ENCODE results near the gene CYP27B1.

CYP27B1 gene

DNA sequence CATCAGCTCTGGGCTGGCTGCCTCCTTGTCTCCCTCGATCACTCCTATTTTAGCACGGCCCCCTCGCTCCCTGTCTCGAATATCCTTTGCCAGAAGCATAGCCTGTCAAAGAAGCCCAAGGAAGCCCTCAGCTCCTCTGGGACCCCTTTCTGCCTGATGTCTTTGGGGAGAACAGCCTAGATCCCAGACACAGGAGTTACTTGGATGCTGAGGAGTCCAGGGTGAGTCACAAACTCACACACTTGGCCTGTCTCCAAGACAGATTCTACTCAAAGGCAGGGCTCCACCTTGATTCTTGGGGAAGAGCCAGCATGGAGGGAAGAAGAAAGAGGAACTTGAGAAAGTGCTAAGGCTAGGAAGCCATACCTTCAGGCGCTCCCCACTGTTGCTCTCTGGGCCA, 43.6 kb upstream of the CYP27B1 start:
- Histone ChIP-seq H3K79me2 (ENCODE audit: low read length) (no peaks in the 10 kb centered on the region), H3K36me3 (replicated peaks; ENCODE audit: insufficient read depth, low read length) (no peaks in the 10 kb centered on the region), H3K4me2 (ENCODE audit: low read depth, low read length) (no peak overlapping the region), H4K20me1 (ENCODE audit: insufficient read depth, low read length) (no peaks in the 10 kb centered on the region), H3K4me1 (ENCODE audit: low read length) (no peaks in the 10 kb centered on the region), H2AFZ (ENCODE audit: low read length) (no peak overlapping the region), H3K27me3 (replicated peaks; ENCODE audit: insufficient read depth, low read length) (no peaks in the 10 kb centered on the region), H3K9me2 (replicated peaks; ENCODE audit: insufficient read depth, low read length) (no peaks in the 10 kb centered on the region), H3K27ac (ENCODE audit: low read length) (no peak overlapping the region), H3K9me3 (replicated peaks; ENCODE audit: insufficient read depth, low read length) (no peaks in the 10 kb centered on the region), H3K9ac (ENCODE audit: low read length) (no peak overlapping the region), H3K4me3 (ENCODE audit: low read length) (no peak overlapping the region), H3F3A (ENCODE audit: insufficient read depth, low read length) (no peaks in the 10 kb centered on the region)
- DNase-seq, result no peak
- no peak for TF ChIP-seq EZH2phosphoT487 (IDR thresholded peaks at IDR 0.05; ENCODE audit: low read length)
- TF ChIP-seq, protein P1, sequence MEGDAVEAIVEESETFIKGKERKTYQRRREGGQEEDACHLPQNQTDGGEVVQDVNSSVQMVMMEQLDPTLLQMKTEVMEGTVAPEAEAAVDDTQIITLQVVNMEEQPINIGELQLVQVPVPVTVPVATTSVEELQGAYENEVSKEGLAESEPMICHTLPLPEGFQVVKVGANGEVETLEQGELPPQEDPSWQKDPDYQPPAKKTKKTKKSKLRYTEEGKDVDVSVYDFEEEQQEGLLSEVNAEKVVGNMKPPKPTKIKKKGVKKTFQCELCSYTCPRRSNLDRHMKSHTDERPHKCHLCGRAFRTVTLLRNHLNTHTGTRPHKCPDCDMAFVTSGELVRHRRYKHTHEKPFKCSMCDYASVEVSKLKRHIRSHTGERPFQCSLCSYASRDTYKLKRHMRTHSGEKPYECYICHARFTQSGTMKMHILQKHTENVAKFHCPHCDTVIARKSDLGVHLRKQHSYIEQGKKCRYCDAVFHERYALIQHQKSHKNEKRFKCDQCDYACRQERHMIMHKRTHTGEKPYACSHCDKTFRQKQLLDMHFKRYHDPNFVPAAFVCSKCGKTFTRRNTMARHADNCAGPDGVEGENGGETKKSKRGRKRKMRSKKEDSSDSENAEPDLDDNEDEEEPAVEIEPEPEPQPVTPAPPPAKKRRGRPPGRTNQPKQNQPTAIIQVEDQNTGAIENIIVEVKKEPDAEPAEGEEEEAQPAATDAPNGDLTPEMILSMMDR (IDR thresholded peaks at IDR 0.05; ENCODE audit: low read length), result no peak
- no peak for TF ChIP-seq EZH2 (optimal IDR thresholded peaks at IDR 0.05; ENCODE audit: low read depth, low read length)

DNA sequence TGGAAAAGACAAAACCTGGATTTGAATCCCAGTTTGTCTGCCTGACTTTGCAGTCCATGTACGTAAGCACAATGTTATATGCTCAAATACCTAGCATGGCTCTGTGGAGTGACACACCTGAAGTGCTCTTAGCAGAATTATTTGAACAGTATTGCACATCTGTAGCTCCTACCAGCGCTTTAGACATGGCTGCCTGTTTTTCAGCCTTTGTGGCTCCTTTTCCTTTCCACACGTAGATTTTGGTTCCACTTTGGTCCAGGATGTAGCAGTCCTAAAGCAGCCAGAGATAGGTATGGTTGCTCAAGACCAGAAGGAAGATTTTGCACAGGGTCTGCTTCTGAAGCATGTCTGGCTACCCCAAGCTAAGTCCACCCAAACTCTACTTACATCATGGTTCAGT, 42.5 kb upstream of the CYP27B1 start:
- Histone ChIP-seq H3K27me3 (replicated peaks; ENCODE audit: insufficient read depth, low read length) (no peaks in the 10 kb centered on the region), H3K4me2 (ENCODE audit: low read depth, low read length) (no peak overlapping the region), H3K27ac (ENCODE audit: low read length) (no peak overlapping the region), H2AFZ (ENCODE audit: low read length) (no peak overlapping the region), H3K79me2 (ENCODE audit: low read length) (no peaks in the 10 kb centered on the region), H3K4me1 (ENCODE audit: low read length) (no peaks in the 10 kb centered on the region), H3K9me2 (replicated peaks; ENCODE audit: insufficient read depth, low read length) (no peaks in the 10 kb centered on the region), H3K36me3 (replicated peaks; ENCODE audit: insufficient read depth, low read length) (no peaks in the 10 kb centered on the region), H4K20me1 (ENCODE audit: insufficient read depth, low read length) (no peaks in the 10 kb centered on the region), H3F3A (ENCODE audit: insufficient read depth, low read length) (no peaks in the 10 kb centered on the region), H3K9ac (ENCODE audit: low read length) (no peak overlapping the region), H3K4me3 (ENCODE audit: low read length) (no peak overlapping the region), H3K9me3 (replicated peaks; ENCODE audit: insufficient read depth, low read length) (no peaks in the 10 kb centered on the region)
- TF ChIP-seq, protein P1 (IDR thresholded peaks at IDR 0.05; ENCODE audit: low read length), result no peak
- TF ChIP-seq EZH2phosphoT487 (IDR thresholded peaks at IDR 0.05; ENCODE audit: low read length), result no peak
- TF ChIP-seq EZH2 (optimal IDR thresholded peaks at IDR 0.05; ENCODE audit: low read depth, low read length), result no peak
- no peak for DNase-seq

DNA sequence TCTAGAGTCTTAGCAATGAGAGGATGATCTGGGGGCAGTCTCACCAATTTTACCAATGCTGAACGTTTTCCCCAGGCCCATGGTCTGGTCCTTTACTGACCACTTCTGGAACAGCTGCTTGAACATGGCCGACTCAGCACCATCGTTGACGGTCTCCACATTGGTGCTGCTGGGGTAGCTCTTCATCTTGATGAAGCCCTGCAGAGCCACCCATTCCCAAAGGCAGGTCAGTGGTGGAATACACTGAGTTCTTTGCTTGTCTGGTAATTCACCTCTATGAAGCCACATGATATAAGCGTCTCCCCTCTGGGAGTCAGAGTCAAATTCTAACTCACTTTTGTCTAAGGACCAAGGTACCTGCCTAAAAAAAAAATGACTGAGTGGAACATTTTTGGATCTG, 41.5 kb upstream of the CYP27B1 start:
- Histone ChIP-seq H3K9me2 (replicated peaks; ENCODE audit: insufficient read depth, low read length) (no peaks in the 10 kb centered on the region), H3K79me2 (ENCODE audit: low read length) (no peaks in the 10 kb centered on the region), H4K20me1 (ENCODE audit: insufficient read depth, low read length) (no peaks in the 10 kb centered on the region), H3K27me3 (replicated peaks; ENCODE audit: insufficient read depth, low read length) (no peaks in the 10 kb centered on the region), H3K36me3 (replicated peaks; ENCODE audit: insufficient read depth, low read length) (no peaks in the 10 kb centered on the region), H3F3A (ENCODE audit: insufficient read depth, low read length) (no peaks in the 10 kb centered on the region), H3K4me1 (ENCODE audit: low read length) (no peaks in the 10 kb centered on the region), H3K4me2 (ENCODE audit: low read depth, low read length) (no peak overlapping the region), H3K4me3 (ENCODE audit: low read length) (no peak overlapping the region), H3K9ac (ENCODE audit: low read length) (no peak overlapping the region), H3K27ac (ENCODE audit: low read length) (no peak overlapping the region), H3K9me3 (replicated peaks; ENCODE audit: insufficient read depth, low read length) (no peaks in the 10 kb centered on the region), H2AFZ (ENCODE audit: low read length) (no peak overlapping the region)
- no peak for DNase-seq
- TF ChIP-seq EZH2phosphoT487 (IDR thresholded peaks at IDR 0.05; ENCODE audit: low read length), result no peak
- TF ChIP-seq, protein P1 (IDR thresholded peaks at IDR 0.05; ENCODE audit: low read length), result no peak
- no peak for TF ChIP-seq EZH2 (optimal IDR thresholded peaks at IDR 0.05; ENCODE audit: low read depth, low read length)
